Mesenchymal stem cell (in vitro differentiated cells and primary cell): ENCODE results near the gene UBTF.
A peak's percentile ranks its signal among the peaks of the same experiment; 100 is the strongest.

Source experiments
- DNase-seq: peaks from one replicate; pipeline ENCODE4 v3.0.0-alpha.2; 2013
- H2AFZ ChIP-seq: one replicate; pipeline ENCODE4 v1.6.1; 2013; ENCODE audit warnings: low read depth, mild to moderate bottlenecking, control low read depth, inconsistent platforms, low read length, moderate library complexity
- H2AK5ac ChIP-seq: 2 replicates; pipeline ENCODE4 v1.6.1; 2013; ENCODE audit warnings: low read length, moderate library complexity, mild to moderate bottlenecking, inconsistent platforms; ENCODE audit not compliant: severe bottlenecking
- H2BK120ac ChIP-seq: one replicate; pipeline ENCODE4 v1.6.1; 2013; ENCODE audit warnings: low read depth, mild to moderate bottlenecking, inconsistent platforms, low read length, moderate library complexity
- H2BK12ac ChIP-seq, 2 experiments: one replicate each; pipeline ENCODE4 v1.6.1; 2013; ENCODE audit warnings: inconsistent platforms in 2 of 2, low read length in 2 of 2, mild to moderate bottlenecking in 2 of 2, moderate library complexity in 2 of 2, control low read depth in 1 of 2
- H2BK15ac ChIP-seq: one replicate; pipeline ENCODE4 v1.6.1; 2013; ENCODE audit warnings: mild to moderate bottlenecking, low read depth, inconsistent platforms; ENCODE audit not compliant: poor library complexity, severe bottlenecking
- H2BK5ac ChIP-seq: 2 replicates; pipeline ENCODE4 v1.6.1; 2013; ENCODE audit warnings: low read depth, mild to moderate bottlenecking, low read length, control low read depth, inconsistent platforms; ENCODE audit not compliant: poor library complexity, severe bottlenecking
- H3K14ac ChIP-seq, 2 experiments: one replicate each; pipeline ENCODE4 v1.6.1; 2013; ENCODE audit warnings: inconsistent platforms in 2 of 2, low read length in 2 of 2, control low read depth in 1 of 2, mild to moderate bottlenecking in 1 of 2, moderate library complexity in 1 of 2
- H3K18ac ChIP-seq, 2 experiments: one replicate each; pipeline ENCODE4 v1.6.1; 2013; ENCODE audit warnings: inconsistent platforms in 2 of 2, low read length in 2 of 2, control low read depth in 1 of 2, low read depth in 1 of 2, mild to moderate bottlenecking in 1 of 2
- H3K23ac ChIP-seq, 2 experiments: one replicate each; pipeline ENCODE4 v1.6.1; 2013; ENCODE audit warnings: inconsistent platforms in 2 of 2, low read length in 2 of 2, mild to moderate bottlenecking in 2 of 2, moderate library complexity in 2 of 2, control low read depth in 1 of 2
- H3K27ac ChIP-seq: 2 replicates; pipeline ENCODE4 v1.5.1; 2013; ENCODE audit warnings: mild to moderate bottlenecking, moderate library complexity, low read length, control low read depth, inconsistent platforms; ENCODE audit not compliant: poor library complexity, severe bottlenecking
- H3K27me3 ChIP-seq, 2 experiments: 2 replicates each; pipeline versions ENCODE4 v1.6.1 to v1.7.0; 2013; ENCODE audit warnings: low read length in 2 of 2, mild to moderate bottlenecking in 2 of 2, moderate library complexity in 2 of 2, control low read depth in 1 of 2, inconsistent platforms in 1 of 2; ENCODE audit not compliant: control insufficient read depth in 1 of 2, insufficient read depth in 1 of 2
- H3K36me3 ChIP-seq, 2 experiments: 2 replicates each; pipeline versions ENCODE4 v1.6.1 to v1.7.0; 2013; ENCODE audit warnings: low read length in 2 of 2, control low read depth in 1 of 2, inconsistent platforms in 1 of 2, low read depth in 1 of 2, mild to moderate bottlenecking in 1 of 2; ENCODE audit not compliant: insufficient read depth in 2 of 2, control insufficient read depth in 1 of 2
- H3K4ac ChIP-seq, 2 experiments: one replicate each; pipeline ENCODE4 v1.6.1; 2013; ENCODE audit warnings: inconsistent platforms in 2 of 2, low read length in 2 of 2, mild to moderate bottlenecking in 2 of 2, moderate library complexity in 2 of 2, control low read depth in 1 of 2, low read depth in 1 of 2
- H3K4me1 ChIP-seq: 2 replicates; pipeline ENCODE4 v1.6.1; 2013; ENCODE audit warnings: low read depth, low read length, control low read depth; ENCODE audit not compliant: control insufficient read depth, insufficient read depth
- H3K4me2 ChIP-seq: 2 replicates; pipeline ENCODE4 v1.6.1; 2013; ENCODE audit warnings: low read length, mild to moderate bottlenecking, inconsistent platforms; ENCODE audit not compliant: poor library complexity, severe bottlenecking
- H3K4me3 ChIP-seq, 2 experiments: 2 replicates each; pipeline versions ENCODE4 v1.5.1 to v1.7.0; 2013; ENCODE audit warnings: low read length in 2 of 2, mild to moderate bottlenecking in 2 of 2, control low read depth in 1 of 2, low read depth in 1 of 2; ENCODE audit not compliant: insufficient read depth in 1 of 2
- H3K79me1 ChIP-seq: replicated peaks from 2 replicates; pipeline ENCODE4 v1.6.1; 2013; ENCODE audit warnings: mild to moderate bottlenecking, control low read depth, low read length, inconsistent platforms; ENCODE audit not compliant: poor library complexity, severe bottlenecking
- H3K9ac ChIP-seq: 2 replicates; pipeline ENCODE4 v1.7.0; 2013; ENCODE audit warnings: mild to moderate bottlenecking, low read length, moderate library complexity
- H3K9me3 ChIP-seq: 2 replicates; pipeline ENCODE4 v1.7.0; 2013; ENCODE audit warnings: mild to moderate bottlenecking, low read length; ENCODE audit not compliant: control insufficient read depth
- H4K8ac ChIP-seq: one replicate; pipeline ENCODE4 v1.6.1; 2013; ENCODE audit warnings: inconsistent platforms, mild to moderate bottlenecking, low read length, moderate library complexity
- H4K91ac ChIP-seq: one replicate; pipeline ENCODE4 v1.6.1; 2013; ENCODE audit warnings: mild to moderate bottlenecking, low read length, inconsistent platforms
- WGBS: methylation state at CpG from one replicate; pipeline ENCODE4 v1.1.7; 2013; ENCODE audit warnings: mixed read lengths; 5-methylcytosine and 5-hydroxymethylcytosine counted together

UBTF gene

DNA sequence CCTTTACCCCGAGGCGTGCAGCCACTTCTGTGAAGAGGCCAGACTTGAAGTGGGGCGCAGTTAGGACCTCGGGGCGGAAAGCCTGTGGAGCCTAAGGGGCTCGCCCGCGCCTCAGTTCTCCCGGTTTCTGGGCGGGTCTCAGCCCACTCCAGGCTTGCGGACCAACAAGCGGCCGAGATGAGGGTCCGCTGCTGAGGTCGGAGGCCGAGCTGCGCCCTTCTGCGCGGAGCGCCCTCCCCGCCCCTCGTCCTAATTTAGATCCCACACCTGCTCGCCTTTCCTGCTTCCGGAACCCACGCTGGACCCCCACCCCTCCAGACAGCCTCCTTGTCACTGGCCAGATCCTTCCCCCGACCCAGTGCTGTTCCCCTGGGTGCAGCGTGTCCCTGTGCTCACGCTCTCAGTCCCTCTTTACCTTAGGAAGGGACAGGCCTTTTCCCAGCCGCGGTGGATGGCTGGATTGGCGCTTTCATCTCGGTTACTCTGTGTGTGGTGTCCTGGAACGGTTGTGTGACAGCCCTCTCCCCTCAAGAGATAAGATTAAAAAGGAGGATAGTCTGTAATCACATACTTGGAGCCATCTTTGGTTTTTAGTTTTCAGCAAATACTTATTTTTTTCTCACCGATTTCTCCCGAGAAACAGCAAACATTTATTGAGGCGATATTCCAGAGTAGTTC lies 18.9 kb downstream of the UBTF start:
- peak overlapping the region; percentile 87 for H3K4me2 ChIP-seq
- H4K8ac ChIP-seq, result peak overlapping the region; percentile 98
- peaks cover 19 to 21% of the 10 kb centered on the region in 2 experiments for H3K36me3 ChIP-seq
- peak overlapping the region in 1 of 2 experiments; percentile 57 for H3K23ac ChIP-seq
- no peak for DNase-seq
- H3K18ac ChIP-seq, result peak overlapping the region; percentile 95 to 98
- H3K4me1 ChIP-seq, result peaks cover 20% of the 10 kb centered on the region
- peaks cover 10% of the 10 kb centered on the region for H3K79me1 ChIP-seq
- H3K27me3 ChIP-seq, result no peaks in the 10 kb centered on the region
- H2BK12ac ChIP-seq, result peak overlapping the region in 1 of 2 experiments; percentile 93
- H3K14ac ChIP-seq, result peak overlapping the region in 1 of 2 experiments; percentile 91
- peak overlapping the region; percentile 68 for H2BK15ac ChIP-seq
- peak overlapping the region; percentile 78 for H2AFZ ChIP-seq
- peak overlapping the region; percentile 98 to 99 for H3K4ac ChIP-seq
- peak overlapping the region; percentile 94 for H4K91ac ChIP-seq
- H2AK5ac ChIP-seq, result peak overlapping the region; percentile 82
- H2BK120ac ChIP-seq, result peak overlapping the region; percentile 59
- WGBS, result 11% methylated on average over 30 of the region's 36 CpGs
- peak overlapping the region; percentile 79 to 81 for H3K4me3 ChIP-seq
- H3K9ac ChIP-seq, result peak overlapping the region; percentile 88
- H2BK5ac ChIP-seq, result no peak overlapping the region
- peak overlapping the region; percentile 91 for H3K27ac ChIP-seq
- no peaks in the 10 kb centered on the region for H3K9me3 ChIP-seq

GRCh38 chr17:44199553-44200477 lies 19.7 kb downstream of the UBTF start, which contains the start of gene ATXN7L3:
Gene ATXN7L3 (minus strand): TSS chr17:44199884. CDS start chr17:44198070, 1,814 bp downstream.
- Histone ChIP-seq H3K4ac (peak within 1 kb of the TSS; percentile 98 to 99), H2BK5ac (peak within 1 kb of the TSS; percentile 95), H4K91ac (peak within 1 kb of the TSS; percentile 98), H3K79me1 (peaks cover 17% of the 10 kb centered on the region), H3K27ac (peak within 1 kb of the TSS; percentile 91), H3K4me1 (peaks cover 20% of the 10 kb centered on the region), H2BK12ac (peak within 1 kb of the TSS in 1 of 2 experiments; percentile 93), H3K14ac (peak within 1 kb of the TSS in 1 of 2 experiments; percentile 91), H2BK15ac (peak within 1 kb of the TSS; percentile 94), H3K18ac (peak within 1 kb of the TSS; percentile 95 to 98), H3K9me3 (no peaks in the 10 kb centered on the region), H2BK120ac (peak within 1 kb of the TSS; percentile 96), H3K4me2 (peak within 1 kb of the TSS; percentile 87), H4K8ac (peak within 1 kb of the TSS; percentile 98), H3K36me3 (peaks cover 27 to 29% of the 10 kb centered on the region in 2 experiments), H3K4me3 (peak within 1 kb of the TSS; percentile 79 to 86), H2AFZ (peak within 1 kb of the TSS; percentile 78), H3K27me3 (no peaks in the 10 kb centered on the region), H3K23ac (peak within 1 kb of the TSS; percentile 65 to 75), H2AK5ac (peak within 1 kb of the TSS; percentile 82), H3K9ac (peak within 1 kb of the TSS; percentile 95)
- DNase-seq, result peak; percentile 98
- under 1% methylated on average over 47 of the region's 126 CpGs for WGBS

DNA sequence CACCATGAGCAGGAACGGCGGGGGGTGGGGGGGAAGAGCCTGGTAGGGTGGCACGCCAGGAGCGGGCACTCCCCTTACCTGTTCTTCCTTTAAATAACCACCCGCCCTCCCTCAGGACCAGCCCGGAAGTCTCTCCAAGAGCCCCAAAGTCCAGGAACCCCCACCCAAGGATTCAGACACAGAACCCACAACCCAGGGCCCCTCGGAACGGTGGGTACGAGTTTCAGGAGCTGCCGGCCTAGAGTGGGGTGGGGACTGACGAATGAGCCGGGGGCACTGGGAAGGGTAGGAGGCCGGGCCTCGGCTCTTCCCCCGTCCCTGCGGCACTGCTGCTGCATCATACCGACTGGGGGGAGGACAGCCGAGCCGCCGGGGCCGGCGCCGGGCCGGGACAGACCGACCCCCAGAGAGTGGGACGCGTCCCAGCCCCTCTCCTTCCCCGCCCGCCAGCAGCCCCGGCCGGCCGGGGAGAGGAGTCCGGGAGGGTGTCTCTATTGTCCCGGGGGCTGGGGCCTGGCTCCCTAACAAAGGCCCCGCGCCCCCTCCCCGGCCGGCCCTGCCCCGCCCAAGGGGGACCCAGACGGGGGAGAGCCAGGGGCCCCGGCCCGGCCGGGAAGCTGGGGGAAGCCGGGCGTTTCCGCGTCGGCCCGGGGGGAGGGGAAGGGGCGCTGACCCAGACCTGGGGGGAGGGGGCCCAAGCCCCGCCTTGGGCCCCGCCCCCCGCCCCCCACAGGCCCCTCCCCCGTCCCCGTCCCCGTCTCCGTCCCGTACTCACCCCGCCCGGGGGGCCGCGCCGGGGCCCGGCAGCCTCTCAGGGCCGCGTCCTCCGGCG lies 20.5 kb downstream of the UBTF start:
- H3K4ac ChIP-seq, result peak overlapping the region; percentile 68 to 97
- H3K4me1 ChIP-seq, result peaks cover 18% of the 10 kb centered on the region
- peak overlapping the region; percentile 65 to 75 for H3K23ac ChIP-seq
- H2BK15ac ChIP-seq, result peak overlapping the region; percentile 94
- peak overlapping the region in 1 of 2 experiments; percentile 72 for H3K14ac ChIP-seq
- no peaks in the 10 kb centered on the region for H3K9me3 ChIP-seq
- peak overlapping the region; percentile 54 for H2AK5ac ChIP-seq
- H2AFZ ChIP-seq, result no peak overlapping the region
- peaks cover 36 to 38% of the 10 kb centered on the region in 2 experiments for H3K36me3 ChIP-seq
- peak overlapping the region in 1 of 2 experiments; percentile 45 for H2BK12ac ChIP-seq
- peak overlapping the region; percentile 95 for H3K9ac ChIP-seq
- H4K8ac ChIP-seq, result peak overlapping the region; percentile 95
- WGBS, result 2% methylated on average over 11 of the region's 68 CpGs
- H3K79me1 ChIP-seq, result peaks cover 25% of the 10 kb centered on the region
- H3K27ac ChIP-seq, result peak overlapping the region; percentile 88
- peak overlapping the region; percentile 96 for H2BK120ac ChIP-seq
- H3K18ac ChIP-seq, result peak overlapping the region; percentile 88 to 91
- DNase-seq, result peak; percentile 61
- H2BK5ac ChIP-seq, result peak overlapping the region; percentile 95
- H3K4me3 ChIP-seq, result peak overlapping the region; percentile 75 to 86
- H3K4me2 ChIP-seq, result peak overlapping the region; percentile 71
- no peaks in the 10 kb centered on the region for H3K27me3 ChIP-seq
- H4K91ac ChIP-seq, result peak overlapping the region; percentile 98
